Measurements from ENCODE around the gene ARHGAP8. TPM values are rescaled to one million over a fixed set of nuclear protein-coding genes. Genes with fewer than 3 reads are reported as not detected.

ARHGAP8 gene
- total and polyA plus RNA-seq, 10 of the 15 experiments (the other 5 are each of a cell fraction or from before 2014, with no cell fraction given): 0.33 TPM; not detected in 9

DNA sequence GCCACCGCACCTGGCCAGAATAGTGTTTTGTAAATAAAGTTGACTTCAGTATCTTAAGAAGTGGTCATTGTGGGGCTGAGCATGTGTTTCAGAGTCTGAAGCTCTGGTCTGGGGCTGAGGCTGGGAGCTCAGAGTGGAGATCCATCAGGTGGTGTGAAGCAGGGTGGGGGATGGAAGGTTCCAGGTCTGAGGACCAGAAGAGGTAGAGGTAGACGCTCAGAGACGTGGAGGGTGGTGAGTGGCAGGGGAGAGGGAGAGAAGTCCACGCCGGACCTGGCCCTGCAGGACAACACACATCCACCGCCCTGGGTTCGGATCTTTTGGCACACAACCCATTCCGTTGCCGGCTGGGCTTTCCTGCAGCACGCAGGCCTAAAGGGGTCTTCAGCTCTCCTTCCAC is 40.7 kb downstream of the ARHGAP8 start (continued):
- TF ChIP-seq, protein P1, sequence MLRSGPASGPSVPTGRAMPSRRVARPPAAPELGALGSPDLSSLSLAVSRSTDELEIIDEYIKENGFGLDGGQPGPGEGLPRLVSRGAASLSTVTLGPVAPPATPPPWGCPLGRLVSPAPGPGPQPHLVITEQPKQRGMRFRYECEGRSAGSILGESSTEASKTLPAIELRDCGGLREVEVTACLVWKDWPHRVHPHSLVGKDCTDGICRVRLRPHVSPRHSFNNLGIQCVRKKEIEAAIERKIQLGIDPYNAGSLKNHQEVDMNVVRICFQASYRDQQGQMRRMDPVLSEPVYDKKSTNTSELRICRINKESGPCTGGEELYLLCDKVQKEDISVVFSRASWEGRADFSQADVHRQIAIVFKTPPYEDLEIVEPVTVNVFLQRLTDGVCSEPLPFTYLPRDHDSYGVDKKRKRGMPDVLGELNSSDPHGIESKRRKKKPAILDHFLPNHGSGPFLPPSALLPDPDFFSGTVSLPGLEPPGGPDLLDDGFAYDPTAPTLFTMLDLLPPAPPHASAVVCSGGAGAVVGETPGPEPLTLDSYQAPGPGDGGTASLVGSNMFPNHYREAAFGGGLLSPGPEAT (IDR thresholded peaks at IDR 0.05; ENCODE audit: low read depth): no peak

DNA sequence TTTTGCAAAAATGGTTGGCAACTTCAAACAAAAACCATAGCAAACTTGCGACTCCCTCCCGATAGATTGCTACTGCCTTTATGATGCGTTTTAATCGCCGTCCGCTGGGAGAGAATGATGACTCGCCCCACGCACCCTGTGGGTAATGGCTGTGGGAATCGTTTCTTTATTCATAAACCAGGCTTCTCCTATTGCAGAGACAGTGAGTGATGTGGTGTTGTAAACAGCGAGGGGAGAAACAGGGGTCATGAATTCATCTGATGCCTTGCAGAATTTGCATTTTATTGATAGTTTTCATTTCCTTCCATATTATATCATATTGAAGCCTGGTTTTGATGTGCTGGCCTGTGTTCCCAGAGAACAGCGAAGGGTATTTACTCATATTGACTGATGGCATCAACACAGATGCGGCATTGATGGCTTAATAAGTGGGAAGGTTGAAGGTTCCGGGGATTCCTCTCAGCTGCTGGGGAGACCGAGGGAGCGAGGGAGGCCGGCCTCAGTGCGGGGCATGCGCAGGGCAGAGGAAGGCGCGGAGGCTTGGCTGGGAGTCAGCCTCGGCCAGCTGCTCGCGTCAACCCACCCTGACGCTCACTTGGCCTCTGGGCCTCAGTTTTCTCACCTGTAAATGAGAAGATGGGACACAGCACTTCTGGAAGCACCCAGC is 41.3 kb downstream of the ARHGAP8 start:
- H3K27me3 ChIP-seq (replicated peaks in 1 of 2; ENCODE audit: control insufficient read depth in 2 of 2, insufficient read depth in 2 of 2, low read length in 1 of 2): no peaks in the 10 kb centered on the region; a peak in 1 of 4 replicates
- no peaks in the 10 kb centered on the region for H3K9me3 ChIP-seq (replicated peaks; ENCODE audit: control insufficient read depth, insufficient read depth, low read length)
- POLR2A ChIA-PET: no interaction called here
- no peaks in the 10 kb centered on the region for H3K4me1 ChIP-seq (ENCODE audit: control insufficient read depth, insufficient read depth, low read length)
- DNase-seq (ENCODE audit: low read depth, low spot score) (no peak), ATAC-seq (no peak), FAIRE-seq (no peak)
- H3K4me3 ChIP-seq: no peak overlapping the region
- no peak for TF ChIP-seq JUND (IDR thresholded peaks at IDR 0.05; ENCODE audit: low read depth, low read length)
- TF ChIP-seq CREB1 (IDR thresholded peaks at IDR 0.05; ENCODE audit: low read depth): no peak
- H2AFZ ChIP-seq (ENCODE audit: control insufficient read depth, low read depth, low read length): no peak overlapping the region
- no peaks in the 10 kb centered on the region for H4K20me1 ChIP-seq (ENCODE audit: control insufficient read depth, insufficient read depth)
- H3K4me2 ChIP-seq (ENCODE audit: control insufficient read depth, insufficient read depth): no peak overlapping the region
- H3K9ac ChIP-seq (ENCODE audit: control insufficient read depth, insufficient read depth, low read length): no peak overlapping the region
- intact Hi-C loops (cut with micrococcal nuclease; ENCODE audit: unreplicated experiment): no loop called here
- BruUV-seq (replicated peaks): no TSS peak
- in situ Hi-C loops (cut with MboI): no loop called here
- H3K79me2 ChIP-seq (ENCODE audit: control insufficient read depth, insufficient read depth, low read length): no peaks in the 10 kb centered on the region
- SMC1A ChIA-PET (ENCODE audit: uncharacterized antibody, unreplicated experiment): no interaction called here
- no peaks in the 10 kb centered on the region for H3K36me3 ChIP-seq (ENCODE audit: control insufficient read depth in 2 of 2, insufficient read depth in 2 of 2, low read length in 1 of 2)
- WGBS (ENCODE audit: insufficient coverage, insufficient replicate concordance, low lambda C conversion rate, missing lambda C conversion rate): 55% methylated on average over 24 of the region's 24 CpGs
- H3K27ac ChIP-seq (ENCODE audit: control insufficient read depth, insufficient read depth): no peak overlapping the region
- RAD21 ChIA-PET (ENCODE audit: unreplicated experiment): no interaction called here
- CTCF ChIA-PET: no interaction called here

All from GM12878 (cell line).